ENCODE measurements around the gene PACS2.
A peak's percentile ranks its signal among the peaks of the same experiment; 100 is the strongest.
"Not testable (repeated sequence)": the region's sequence is repeated elsewhere in the genome, so short reads cannot be mapped to it uniquely, and the experiment has no call there.

Gene PACS2

GRCh38 chr14:105288936-105289335 lies 25.6 kb upstream of the PACS2 start:
- not testable (repeated sequence) for DNase-seq (ENCODE audit: low read depth in 2 of 2)

GRCh38 chr14:105290621-105291346 lies 23.8 kb upstream of the PACS2 start:
- DNase-seq (ENCODE audit: low read depth in 2 of 2) = no peak

GRCh38 chr14:105292826-105293711 lies 21.5 kb upstream of the PACS2 start:
- DNase-seq (ENCODE audit: low read depth in 2 of 2) = no peak

GRCh38 chr14:105294142-105294597 lies 20.4 kb upstream of the PACS2 start:
- DNase-seq (ENCODE audit: low read depth in 2 of 2) = peak in 1 of 2 donors; percentile 17

- not testable (repeated sequence) for DNase-seq (ENCODE audit: low read depth in 2 of 2)
These were observed 17.2 kb upstream of the PACS2 start for GRCh38 chr14:105297311-105297710.

- DNase-seq (ENCODE audit: low read depth in 2 of 2) = peak in 1 of 2 donors; percentile 21
These were observed 14.7 kb upstream of the PACS2 start for GRCh38 chr14:105299654-105300541.

- peak; percentile 96 to 99 for DNase-seq (ENCODE audit: low read depth in 2 of 2)
These were observed 13.9 kb upstream of the PACS2 start, which contains the start of gene BRF1 for GRCh38 chr14:105300542-105301102. BRF1 (minus strand) TSS chr14:105301001; CDS start chr14:105300629, 372 bp downstream.

- peak; percentile 99 to 100 for DNase-seq (ENCODE audit: low read depth in 2 of 2)
These were observed 13.2 kb upstream of the PACS2 start for GRCh38 chr14:105301103-105301914.

GRCh38 chr14:105301915-105302249 lies 12.7 kb upstream of the PACS2 start:
- DNase-seq (ENCODE audit: low read depth in 2 of 2) = not testable (repeated sequence)

GRCh38 chr14:105303949-105304348 lies 10.6 kb upstream of the PACS2 start:
- no peak for DNase-seq (ENCODE audit: low read depth in 2 of 2)

GRCh38 chr14:105304565-105304964 lies 10.0 kb upstream of the PACS2 start:
- DNase-seq (ENCODE audit: low read depth in 2 of 2) = no peak

- DNase-seq (ENCODE audit: low read depth in 2 of 2) = no peak
These were observed 9.2 kb upstream of the PACS2 start for GRCh38 chr14:105305345-105305744.

GRCh38 chr14:105305791-105306190 lies 8.8 kb upstream of the PACS2 start:
- DNase-seq (ENCODE audit: low read depth in 2 of 2) = no peak

GRCh38 chr14:105307052-105307727 lies 7.4 kb upstream of the PACS2 start:
- no peak for DNase-seq (ENCODE audit: low read depth in 2 of 2)

GRCh38 chr14:105309371-105309770 lies 5.2 kb upstream of the PACS2 start:
- DNase-seq (ENCODE audit: low read depth in 2 of 2) = no peak

GRCh38 chr14:105311838-105312237 lies 2.7 kb upstream of the PACS2 start:
- DNase-seq (ENCODE audit: low read depth in 2 of 2) = no peak

GRCh38 chr14:105312973-105313372 lies 1.6 kb upstream of the PACS2 start:
- DNase-seq (ENCODE audit: low read depth in 2 of 2) = no peak

GRCh38 chr14:105313381-105314286 lies 914 bp upstream of the PACS2 start:
- DNase-seq (ENCODE audit: low read depth in 2 of 2) = no peak

GRCh38 chr14:105315211-105315721 lies 718 bp downstream of the PACS2 start:
- DNase-seq (ENCODE audit: low read depth in 2 of 2) = peak in 1 of 2 donors; percentile 19

All from stimulated activated CD4-positive, alpha-beta T cell treated with anti-CD3 and anti-CD28 coated beads, Interleukin-1b, Interleukin-23, amount 100 ng/mL, for 4 hours (primary cell).